Hepatocyte (in vitro differentiated cells): ENCODE measurements around the gene ADRM1. TPM values are rescaled to one million over a fixed set of nuclear protein-coding genes. Genes with fewer than 3 reads are reported as not detected.

Source experiments
- DNase-seq: peaks from one replicate; pipeline ENCODE4 v3.0.0-alpha.2; 2016; ENCODE audit warnings: low spot score
- H2AFZ ChIP-seq: fragments of 200-600 bp; sonication (generic); 2 replicates; pipeline ENCODE4 v1.6.0; 2016; ENCODE audit warnings: antibody characterized with exemption, mild to moderate bottlenecking
- H3K27ac ChIP-seq: fragments of 200-600 bp; sonication (generic); 2 replicates; pipeline ENCODE4 v1.5.1; 2016; ENCODE audit warnings: mild to moderate bottlenecking
- H3K27me3 ChIP-seq: fragments of 200-600 bp; sonication (generic); 2 replicates; pipeline ENCODE4 v1.6.1; 2016
- H3K36me3 ChIP-seq: fragments of 200-600 bp; sonication (generic); replicated peaks from 2 replicates; pipeline ENCODE4 v1.5.1; 2016; ENCODE audit warnings: low read depth; ENCODE audit not compliant: insufficient read depth
- H3K4me1 ChIP-seq: fragments of 200-600 bp; sonication (generic); 2 replicates; pipeline ENCODE4 v1.5.1; 2016; ENCODE audit warnings: mild to moderate bottlenecking, moderate library complexity; ENCODE audit not compliant: insufficient read depth
- H3K4me2 ChIP-seq: fragments of 200-600 bp; sonication (generic); 2 replicates; pipeline ENCODE4 v1.6.0; 2016
- H3K4me3 ChIP-seq: fragments of 200-600 bp; sonication (generic); 2 replicates; pipeline ENCODE4 v1.5.1; 2016; ENCODE audit warnings: mild to moderate bottlenecking
- H3K79me2 ChIP-seq: fragments of 200-600 bp; sonication (generic); 2 replicates; pipeline ENCODE4 v1.6.0; 2017; ENCODE audit warnings: mild to moderate bottlenecking
- H3K9me2 ChIP-seq: fragments of 200-600 bp; sonication (generic); replicated peaks from 2 replicates; pipeline ENCODE4 v1.6.0; 2017; ENCODE audit warnings: mild to moderate bottlenecking; ENCODE audit not compliant: insufficient read depth
- H3K9me3 ChIP-seq: fragments of 200-600 bp; sonication (generic); 2 replicates; pipeline ENCODE4 v1.5.1; 2016; ENCODE audit warnings: low read depth, mild to moderate bottlenecking
- H4K20me1 ChIP-seq: fragments of 200-600 bp; sonication (generic); 2 replicates; pipeline ENCODE4 v1.6.0; 2016; ENCODE audit warnings: mild to moderate bottlenecking; ENCODE audit not compliant: insufficient read depth, poor library complexity, severe bottlenecking
- CTCF ChIP-seq: fragments of 200-600 bp; sonication (generic); IDR thresholded peaks from 2 replicates; pipeline ENCODE4 v1.5.1; 2016; ENCODE audit warnings: antibody characterized with exemption, mild to moderate bottlenecking; ENCODE audit not compliant: poor library complexity
- EZH2 ChIP-seq: fragments of 200-600 bp; sonication (generic); IDR thresholded peaks from 2 replicates; pipeline ENCODE4 v1.6.1; 2016; ENCODE audit warnings: antibody characterized with exemption, mild to moderate bottlenecking, borderline replicate concordance
- EZH2phosphoT487 ChIP-seq: fragments of 200-600 bp; sonication (generic); IDR thresholded peaks from one replicate; pipeline ENCODE4 v1.6.1; 2018; ENCODE audit warnings: antibody characterized with exemption, mild to moderate bottlenecking, low read depth, moderate library complexity; ENCODE audit not compliant: unreplicated experiment, severe bottlenecking
- whole genome bisulfite sequencing: methylation state at CpG from one replicate; pipeline ENCODE4 v1.1.6; 2016; ENCODE audit warnings: low lambda C conversion rate; ENCODE audit errors: missing lambda C conversion rate; 5-methylcytosine and 5-hydroxymethylcytosine counted together
- polyA plus RNA-seq: library from polyadenylated mRNA; unstranded; fragments of >200 nt; fragmentation: Nextera tagmentation; extraction: Ambion mirVana; gene quantifications from 2 replicates; pipeline ENCODE4 v1.2.1, GENCODE V29; 2016
- total RNA-seq: library from RNA; depleted of rRNA; stranded (reverse); fragments of >200 nt; gene quantifications from 2 replicates; pipeline ENCODE4 v1.2.3, GENCODE V29; 2014

Gene ADRM1
- total and polyA plus RNA-seq, 2 experiments from 2014 or later = 103 to 144 TPM

DNA sequence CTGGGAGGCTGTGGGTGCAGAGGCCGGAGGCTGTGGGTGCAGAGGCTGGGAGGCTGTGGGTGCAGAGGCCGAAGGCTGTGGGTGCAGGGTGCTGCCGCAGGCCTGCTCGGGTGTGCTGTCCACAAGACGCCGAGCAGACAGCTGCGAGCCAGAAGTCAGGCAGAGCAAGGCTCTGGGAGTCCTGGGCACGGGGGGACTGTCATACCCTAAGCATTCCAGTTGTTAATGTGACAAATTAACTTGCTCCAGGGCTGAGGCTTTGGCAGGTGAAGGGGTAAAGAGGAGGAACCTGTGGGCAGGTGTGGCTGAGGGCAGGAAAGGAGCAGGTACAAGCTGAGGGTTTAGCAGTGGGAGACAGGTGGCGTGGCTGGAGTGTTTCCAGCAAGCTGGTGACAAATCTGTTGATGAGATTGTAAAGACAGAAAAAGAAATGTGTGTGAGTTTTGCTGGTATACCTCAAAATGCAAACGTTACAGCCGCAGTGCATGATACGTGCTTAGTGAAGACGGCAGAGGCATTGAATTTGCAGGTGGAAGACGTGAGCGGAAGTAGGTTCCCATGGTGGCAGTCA lies 14.2 kb upstream of the ADRM1 start:
- Histone ChIP-seq H3K4me1 (no peaks in the 10 kb centered on the region), H3K9me3 (no peaks in the 10 kb centered on the region), H3K27ac (no peak overlapping the region), H2AFZ (no peak overlapping the region), H3K4me2 (no peak overlapping the region), H3K27me3 (no peaks in the 10 kb centered on the region), H3K4me3 (no peak overlapping the region), H3K9me2 (no peaks in the 10 kb centered on the region), H3K79me2 (no peaks in the 10 kb centered on the region), H3K36me3 (no peaks in the 10 kb centered on the region), H4K20me1 (no peaks in the 10 kb centered on the region)
- WGBS = 97% methylated on average over 15 of the region's 15 CpGs
- TF ChIP-seq EZH2phosphoT487 (no peak), CTCF (no peak), EZH2 (no peak)
- DNase-seq = no peak

DNA sequence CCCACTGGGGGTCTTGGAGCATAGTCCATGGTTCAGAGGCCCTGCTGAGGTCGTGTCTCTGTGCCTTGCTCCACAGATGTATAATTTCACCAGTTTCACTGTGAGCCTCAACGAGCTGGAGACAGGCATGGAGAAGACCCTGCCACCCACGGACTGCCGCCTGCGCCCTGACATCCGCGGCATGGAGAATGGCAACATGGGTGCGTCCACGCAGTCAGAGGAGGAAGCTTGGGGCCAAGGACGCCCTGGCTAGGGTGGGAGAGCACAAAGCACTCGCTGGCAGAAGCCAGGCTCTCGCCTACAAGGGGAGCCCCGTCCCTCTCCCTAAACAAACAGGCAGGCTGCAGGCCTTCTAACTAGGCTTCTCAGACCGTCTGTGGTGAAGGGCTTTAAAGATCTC lies 13.7 kb upstream of the ADRM1 start:
- WGBS = 91% methylated on average over 14 of the region's 14 CpGs
- no peak for DNase-seq
- no peaks in the 10 kb centered on the region for H3K36me3 ChIP-seq

GRCh38 chr20:62289898-62290297 lies 12.9 kb upstream of the ADRM1 start:
- Histone ChIP-seq H3K9me3 (no peaks in the 10 kb centered on the region), H3K27me3 (no peaks in the 10 kb centered on the region)

More for the DNA sequence above, 13.7 kb upstream of the ADRM1 start:
- no peaks in the 10 kb centered on the region for H3K27me3 ChIP-seq
- no peaks in the 10 kb centered on the region for H3K4me1 ChIP-seq
- H3K79me2 ChIP-seq = no peaks in the 10 kb centered on the region
- H3K27ac ChIP-seq = no peak overlapping the region
- H4K20me1 ChIP-seq = no peaks in the 10 kb centered on the region
- H3K9me3 ChIP-seq = no peaks in the 10 kb centered on the region
- no peak overlapping the region for H2AFZ ChIP-seq
- TF ChIP-seq EZH2 (no peak), EZH2phosphoT487 (no peak), CTCF (no peak)
- no peak overlapping the region for H3K4me3 ChIP-seq
- no peak overlapping the region for H3K4me2 ChIP-seq
- no peaks in the 10 kb centered on the region for H3K9me2 ChIP-seq

More at GRCh38 chr20:62289898-62290297, 12.9 kb upstream of the ADRM1 start:
- H3K4me1 ChIP-seq = no peaks in the 10 kb centered on the region
- 97% methylated on average over 8 of the region's 8 CpGs for WGBS
- H3K79me2 ChIP-seq = no peaks in the 10 kb centered on the region
- TF ChIP-seq EZH2phosphoT487 = no peak
- TF ChIP-seq CTCF = no peak
- no peak for TF ChIP-seq EZH2
- H3K9me2 ChIP-seq = no peaks in the 10 kb centered on the region
- H3K4me3 ChIP-seq = no peak overlapping the region
- no peak overlapping the region for H2AFZ ChIP-seq
- H3K36me3 ChIP-seq = no peaks in the 10 kb centered on the region
- H3K4me2 ChIP-seq = no peak overlapping the region
- H3K27ac ChIP-seq = no peak overlapping the region
- no peaks in the 10 kb centered on the region for H4K20me1 ChIP-seq
- DNase-seq = no peak
